Measurements from ENCODE around the gene FAM163B. TPM values are rescaled to one million over a fixed set of nuclear protein-coding genes. Genes with fewer than 3 reads are reported as not detected.

Gene FAM163B
- total and polyA plus RNA-seq, 2 of the 8 experiments (the other 6 are each of a cell fraction or from before 2014, with no cell fraction given) = 0.63 to 1.0 TPM

DNA sequence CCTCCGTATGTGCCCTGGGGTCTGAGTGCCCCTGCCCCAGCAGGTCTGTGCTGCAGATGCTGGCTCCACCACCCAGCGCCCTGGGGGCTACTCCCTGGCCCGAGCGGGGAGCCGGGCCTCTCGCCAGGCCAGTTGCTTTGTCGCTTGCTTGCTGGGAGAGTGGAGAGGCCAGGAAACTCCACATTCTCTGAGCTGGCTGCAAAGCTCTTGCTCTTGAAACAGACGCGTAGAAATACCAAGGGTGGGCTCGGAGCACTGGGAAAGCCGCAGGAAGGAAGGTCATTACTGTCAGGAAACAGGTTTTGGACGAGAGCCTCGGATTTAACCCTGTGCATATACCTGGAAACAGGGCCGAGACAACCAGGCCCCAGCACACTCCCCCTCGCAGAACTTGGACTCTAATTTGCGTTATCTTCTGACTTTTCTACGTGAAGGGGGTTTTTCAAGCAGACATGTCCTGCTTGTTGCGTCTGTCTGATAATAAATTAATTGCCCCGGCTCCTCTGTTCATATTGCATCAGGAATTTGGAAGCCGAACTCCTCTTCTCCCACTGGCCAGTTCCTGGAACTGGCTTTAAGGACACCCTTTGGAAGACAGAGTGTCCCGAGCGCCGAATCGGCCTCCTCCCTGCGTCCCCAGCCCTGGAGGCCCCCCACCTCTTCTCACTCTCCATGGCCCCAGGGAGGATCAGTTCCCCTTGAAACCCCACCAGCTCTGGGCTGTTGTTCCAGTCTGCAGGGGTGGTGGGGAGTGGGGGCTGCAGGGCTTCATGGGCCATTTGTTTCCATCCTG, 63.5 kb downstream of the FAM163B start (continued):
- no peak for TF ChIP-seq JUN (IDR thresholded peaks at IDR 0.05; ENCODE audit: low read depth, low read length)
- TF ChIP-seq EGR1 (IDR thresholded peaks at IDR 0.05; ENCODE audit: borderline replicate concordance, low read depth, low read length) = no peak
- no peak for TF ChIP-seq HDAC2 (IDR thresholded peaks at IDR 0.05; ENCODE audit: borderline replicate concordance in 1 of 2, low read depth in 2 of 2, low read length in 2 of 2)
- no peak for TF ChIP-seq GTF2F1 (IDR thresholded peaks at IDR 0.05; ENCODE audit: borderline replicate concordance, low read depth, low read length)
- TF ChIP-seq RFX5 (IDR thresholded peaks at IDR 0.05; ENCODE audit: borderline replicate concordance, low read depth, low read length) = no peak
- TF ChIP-seq, protein P1, sequence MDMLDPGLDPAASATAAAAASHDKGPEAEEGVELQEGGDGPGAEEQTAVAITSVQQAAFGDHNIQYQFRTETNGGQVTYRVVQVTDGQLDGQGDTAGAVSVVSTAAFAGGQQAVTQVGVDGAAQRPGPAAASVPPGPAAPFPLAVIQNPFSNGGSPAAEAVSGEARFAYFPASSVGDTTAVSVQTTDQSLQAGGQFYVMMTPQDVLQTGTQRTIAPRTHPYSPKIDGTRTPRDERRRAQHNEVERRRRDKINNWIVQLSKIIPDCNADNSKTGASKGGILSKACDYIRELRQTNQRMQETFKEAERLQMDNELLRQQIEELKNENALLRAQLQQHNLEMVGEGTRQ (IDR thresholded peaks at IDR 0.05; ENCODE audit: low read length) = no peak

All from H1 (cell line).